Heart left ventricle (tissue), 16 donors: ENCODE measurements around the gene PRKCA. TPM values are rescaled to one million over a fixed set of nuclear protein-coding genes. Genes with fewer than 3 reads are reported as not detected.

Source experiments
- ATAC-seq, 4 donors: fragments of 200-7000 bp; cut with Tn5 transposase; one replicate each; pipeline ENCODE4 v1.9.1; 2020 to 2022; ENCODE audit warnings: moderate library complexity in 4 of 4, mild to moderate bottlenecking in 3 of 4, moderate number of reproducible peaks in 1 of 4
- DNase-seq, 5 donors: peaks; one replicate each; pipeline ENCODE4 v3.0.0-alpha.2; 2020
- H3K27ac ChIP-seq, 12 donors: fragments of 200-600 bp; sonication (generic) in 4 of 12; one replicate each; pipeline versions ENCODE4 v1.5.0 to v1.8.0; 2016 to 2022; ENCODE audit warnings: mild to moderate bottlenecking in 2 of 12
- H3K27me3 ChIP-seq, 9 donors: fragments of 200-600 bp; sonication (generic) in 2 of 9; one replicate each; pipeline versions ENCODE4 v1.5.1 to v1.8.0; 2016 to 2022; ENCODE audit warnings: mild to moderate bottlenecking in 3 of 9
- H3K36me3 ChIP-seq, 9 donors: fragments of 200-600 bp; sonication (generic) in 2 of 9; one replicate each; pipeline versions ENCODE4 v1.5.0 to v1.8.0; 2018 to 2022; ENCODE audit warnings: mild to moderate bottlenecking in 2 of 9
- H3K4me1 ChIP-seq, 12 donors: fragments of 200-600 bp; sonication (generic) in 4 of 12; one replicate each; pipeline versions ENCODE4 v1.5.0 to v1.8.0; 2016 to 2022; ENCODE audit warnings: mild to moderate bottlenecking in 3 of 12
- H3K4me3 ChIP-seq, 12 donors: fragments of 200-600 bp; sonication (generic) in 4 of 12; one replicate each; pipeline versions ENCODE4 v1.5.0 to v1.8.0; 2017 to 2022; ENCODE audit warnings: mild to moderate bottlenecking in 9 of 12, moderate library complexity in 4 of 12
- H3K9me3 ChIP-seq, 12 donors: fragments of 200-600 bp; sonication (generic) in 4 of 12; one replicate each; pipeline versions ENCODE4 v1.5.0 to v1.8.0; 2016 to 2022; ENCODE audit warnings: mild to moderate bottlenecking in 1 of 12
- POLR2A ChIP-seq, 2 donors: fragments of 450-650 bp; IDR thresholded peaks; one replicate each; pipeline ENCODE4 v1.6.1; 2017; ENCODE audit warnings: antibody characterized with exemption in 2 of 2, mild to moderate bottlenecking in 2 of 2, moderate library complexity in 2 of 2
- WGBS, 4 donors: extraction: QIAGEN DNeasy Blood & Tissue Kit in 2 of 4; methylation state at CpG; one replicate each; pipeline versions ENCODE4 v1.1.5 to v1.1.7; 2013 to 2018; 5-methylcytosine and 5-hydroxymethylcytosine counted together
- intact Hi-C, 10 donors: fragments of 100-400 bp; cut with DNase I; formaldehyde crosslinking; loops; one replicate each; pipeline versions ENCODE4 v1.11.1 to v1.14.2; 2022
- polyA plus RNA-seq, 2 donors: library from polyadenylated mRNA; stranded (reverse); fragments of 200-250 nt; gene quantifications; one replicate each; pipeline ENCODE4 v1.2.3, GENCODE V29; 2013
- total RNA-seq, 9 donors: library from RNA; depleted of rRNA in 2 of 9; stranded (reverse); fragments of >200 nt in 2 of 9; fragmentation: NEBNext Ultra II Directional in 3 of 9; extraction: Animal tissue kit (Norgen Biotek cat#: 25700) in 3 of 9; gene quantifications; one replicate each; pipeline versions ENCODE4 v1.1.0 to v1.2.4, GENCODE V29; 2016 to 2023
- TF ChIP-seq, protein P1 (sequence below), 12 donors: fragments of 200-600 bp; sonication (generic) in 4 of 12; IDR thresholded peaks; one replicate each; pipeline versions ENCODE4 v1.5.0 to v1.8.0; 2018 to 2022; ENCODE audit warnings: antibody characterized with exemption in 12 of 12, mild to moderate bottlenecking in 5 of 12
- donor health status: ischemic (EF 13 %, LVEDD 7.1; RV severe dilation, severe dysfunction).
- donor health status: healthy with polysubstance abuse.
- donor health status: DM: no; HTN: yes; CAD: no.
- donor health status: DM: no; HTN: no; CAD: no.
- donor health status: ischemic (EF 25% LVEDD 6.9; RV normal size, moderate dysfunction).
- donor health status: ischemic (EF 25% LVEDD 5.7; RV mildly dilated, moderate dysfunction).
- donor health status: healthy.
- donor health status: DM: yes; HTN: yes; CAD: no.
- donor health status: ischemic (EF 35%, LVEDD 5.7; RV mildly dilated, moderate dysfunction).
- donor health status: nonischemic (EF 11% LVEDD 7.7; RV severe dilation, severe dysfunction).
- donor health status: DM: yes; HTN: yes; CAD: no.
- donor health status: PGD.
- donor health status: ischemic (EF 29% LVEDD 5.4; RV normal size, mild dysfunction).
- donor health status: nonischemic (EF 23%, LVEDD 6.1; RV moderate dilation, normal function).

PRKCA gene
- total and polyA plus RNA-seq, 11 donors = 3.4 to 26.8 (median 11.4) TPM

GRCh38 chr17:66426397-66427033 is 124.1 kb downstream of the PRKCA start:
- TF ChIP-seq, protein P1, sequence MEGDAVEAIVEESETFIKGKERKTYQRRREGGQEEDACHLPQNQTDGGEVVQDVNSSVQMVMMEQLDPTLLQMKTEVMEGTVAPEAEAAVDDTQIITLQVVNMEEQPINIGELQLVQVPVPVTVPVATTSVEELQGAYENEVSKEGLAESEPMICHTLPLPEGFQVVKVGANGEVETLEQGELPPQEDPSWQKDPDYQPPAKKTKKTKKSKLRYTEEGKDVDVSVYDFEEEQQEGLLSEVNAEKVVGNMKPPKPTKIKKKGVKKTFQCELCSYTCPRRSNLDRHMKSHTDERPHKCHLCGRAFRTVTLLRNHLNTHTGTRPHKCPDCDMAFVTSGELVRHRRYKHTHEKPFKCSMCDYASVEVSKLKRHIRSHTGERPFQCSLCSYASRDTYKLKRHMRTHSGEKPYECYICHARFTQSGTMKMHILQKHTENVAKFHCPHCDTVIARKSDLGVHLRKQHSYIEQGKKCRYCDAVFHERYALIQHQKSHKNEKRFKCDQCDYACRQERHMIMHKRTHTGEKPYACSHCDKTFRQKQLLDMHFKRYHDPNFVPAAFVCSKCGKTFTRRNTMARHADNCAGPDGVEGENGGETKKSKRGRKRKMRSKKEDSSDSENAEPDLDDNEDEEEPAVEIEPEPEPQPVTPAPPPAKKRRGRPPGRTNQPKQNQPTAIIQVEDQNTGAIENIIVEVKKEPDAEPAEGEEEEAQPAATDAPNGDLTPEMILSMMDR (IDR thresholded peaks at IDR 0.05) = peak in 3 of 12 donors; percentile 16 to 22 (median 18)
- TF ChIP-seq POLR2A (IDR thresholded peaks at IDR 0.05) = no peak
- DNase-seq (no peak), ATAC-seq (no peak)
- Histone ChIP-seq H3K9me3 (peaks cover 0 to 3% (median 0%) of the 10 kb centered on the region in 12 donors), H3K4me1 (peaks cover 0 to 29% (median 0%) of the 10 kb centered on the region in 12 donors), H3K36me3 (no peaks in the 10 kb centered on the region), H3K27me3 (no peaks in the 10 kb centered on the region), H3K4me3 (no peak overlapping the region), H3K27ac (no peak overlapping the region)
- 69 to 73% (median 72%) methylated on average over 6 of the region's 6 CpGs for WGBS, 4 donors
- intact Hi-C loops = no loop called here

DNA sequence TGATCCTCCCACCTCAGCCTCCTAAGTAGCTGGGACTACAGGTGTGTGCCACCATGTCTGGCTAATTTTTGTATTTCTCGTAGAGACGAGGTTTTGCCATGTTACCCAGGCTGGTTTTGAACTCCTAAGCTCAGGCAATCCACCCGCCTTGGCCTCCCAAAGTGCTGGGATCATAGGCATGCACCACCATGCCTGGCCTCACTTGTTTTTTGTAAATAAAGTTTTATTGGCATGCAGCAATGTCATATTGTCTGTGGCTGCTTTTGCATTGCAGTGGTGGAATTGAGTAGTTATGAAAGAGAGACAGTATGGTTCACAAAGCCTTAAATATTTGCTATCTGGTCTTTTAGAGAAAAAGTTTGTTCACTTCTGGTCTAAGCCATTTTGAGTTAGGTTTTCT is 124.7 kb downstream of the PRKCA start:
- intact Hi-C loops = no loop called here

DNA sequence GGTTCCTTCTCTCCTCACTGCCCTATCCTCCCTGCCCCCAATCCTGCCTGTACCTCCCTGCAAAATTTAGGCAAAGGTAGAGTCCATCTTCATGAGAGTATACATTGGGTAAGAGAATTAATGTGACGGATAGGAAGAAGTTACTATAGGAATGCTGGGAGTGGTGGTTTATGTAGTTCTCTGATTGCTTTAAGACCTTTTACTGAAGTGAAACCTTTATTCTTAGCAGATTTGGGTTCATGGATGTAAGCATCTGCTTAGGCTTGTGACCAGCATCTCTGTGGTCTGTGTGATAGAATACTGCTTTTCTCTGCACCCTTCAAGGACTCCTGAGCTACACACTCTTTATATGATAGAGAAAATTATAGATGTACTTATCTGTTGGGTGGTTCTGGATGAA is 127.3 kb downstream of the PRKCA start:
- Histone ChIP-seq H3K9me3 (peaks cover 0 to 3% (median 0%) of the 10 kb centered on the region in 12 donors), H3K27ac (no peak overlapping the region), H3K4me1 (peaks cover 0 to 50% (median 0%) of the 10 kb centered on the region in 12 donors), H3K27me3 (no peaks in the 10 kb centered on the region), H3K4me3 (no peak overlapping the region), H3K36me3 (no peaks in the 10 kb centered on the region)
- intact Hi-C loops = no loop called here
- DNase-seq (no peak), ATAC-seq (no peak)
- TF ChIP-seq, protein P1 (IDR thresholded peaks at IDR 0.05) = no peak
- TF ChIP-seq POLR2A (IDR thresholded peaks at IDR 0.05) = no peak
- 82 to 90% (median 84%) methylated on average over 1 of the region's 1 CpG for WGBS, 4 donors

More for the DNA sequence above, 124.7 kb downstream of the PRKCA start:
- Histone ChIP-seq H3K4me1 (peaks cover 0 to 36% (median 0%) of the 10 kb centered on the region in 12 donors), H3K27me3 (no peaks in the 10 kb centered on the region), H3K9me3 (peaks cover 0 to 3% (median 0%) of the 10 kb centered on the region in 12 donors), H3K36me3 (no peaks in the 10 kb centered on the region), H3K4me3 (no peak overlapping the region), H3K27ac (no peak overlapping the region)
- ATAC-seq = no peak
- TF ChIP-seq, protein P1 (IDR thresholded peaks at IDR 0.05) = no peak
- no peak for TF ChIP-seq POLR2A (IDR thresholded peaks at IDR 0.05)
- DNase-seq = no peak
- 87 to 96% (median 92%) methylated on average over 3 of the region's 3 CpGs for WGBS, 4 donors

DNA sequence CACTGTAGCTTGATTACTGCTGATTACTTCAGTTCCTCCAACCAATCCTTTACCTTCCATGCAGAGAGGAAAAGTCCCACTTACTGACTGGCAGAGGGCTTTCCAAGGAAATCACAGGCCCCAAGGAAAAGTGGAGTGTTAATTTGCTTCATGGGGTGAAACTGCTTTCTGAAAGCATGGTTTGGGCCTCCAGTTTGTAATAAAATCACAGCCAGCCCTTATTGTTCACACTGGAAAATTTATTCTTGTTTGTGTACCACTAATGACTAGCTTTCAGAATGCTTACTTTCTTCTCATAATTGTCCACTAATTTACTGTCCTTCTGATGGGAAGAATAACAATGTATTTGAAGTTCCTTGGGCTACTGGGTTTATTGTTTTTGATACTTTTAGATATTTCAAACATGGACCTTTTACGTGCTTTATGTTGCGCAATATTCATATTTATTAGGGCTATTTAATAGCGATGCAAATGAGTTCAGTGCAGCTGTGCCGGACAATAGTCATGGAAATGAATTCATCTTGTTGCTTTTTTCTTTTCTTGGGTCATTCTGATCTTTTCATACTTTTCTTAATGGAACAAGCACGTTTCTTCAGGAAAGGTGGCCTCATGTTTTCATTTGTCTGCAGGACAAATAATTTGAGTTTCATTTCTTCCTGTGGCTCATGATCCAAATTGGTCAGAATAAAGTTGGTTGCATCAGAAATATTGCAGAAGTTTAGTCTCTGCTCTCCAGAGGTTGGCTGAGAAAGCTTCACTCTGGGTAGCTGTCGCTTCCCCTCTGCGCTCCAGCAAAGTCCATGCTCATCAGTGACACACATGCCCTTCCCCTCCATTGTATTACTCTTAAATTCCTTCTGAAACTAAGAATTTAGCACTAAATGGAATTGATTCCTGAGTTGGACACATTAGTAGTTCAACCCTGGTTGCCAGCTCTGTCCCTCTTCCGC is 128.7 kb downstream of the PRKCA start:
- peak overlapping the region in 2 of 12 donors; percentile 4 to 47 for H3K27ac ChIP-seq
- no peak for DNase-seq
- ATAC-seq = peak in 1 of 4 donors; percentile 36
- H3K4me1 ChIP-seq = peaks cover 0 to 48% (median 0%) of the 10 kb centered on the region in 12 donors
- H3K4me3 ChIP-seq = no peak overlapping the region
- intact Hi-C loops = no loop called here
- H3K27me3 ChIP-seq = no peaks in the 10 kb centered on the region
- peaks cover 0 to 3% (median 0%) of the 10 kb centered on the region in 12 donors for H3K9me3 ChIP-seq
- H3K36me3 ChIP-seq = no peaks in the 10 kb centered on the region
- 91 to 96% (median 94%) methylated on average over 8 of the region's 8 CpGs for WGBS, 4 donors
- no peak for TF ChIP-seq POLR2A (IDR thresholded peaks at IDR 0.05)
- TF ChIP-seq, protein P1 (IDR thresholded peaks at IDR 0.05) = no peak
